ENCODE data around the gene DCAF8L2. TPM values are rescaled to one million over a fixed set of nuclear protein-coding genes. Genes with fewer than 3 reads are reported as not detected.

DCAF8L2 gene
- total RNA-seq, 4 donors from 2014 or later = not detected

- TF ChIP-seq CTCF (IDR thresholded peaks at IDR 0.05; ENCODE audit: low read depth) = no peak
Measured at GRCh38 chrX:27765718-27766117, 175.6 kb downstream of the DCAF8L2 start.

GRCh38 chrX:27767387-27767786, 177.2 kb downstream of the DCAF8L2 start:
- no peak for TF ChIP-seq CTCF (IDR thresholded peaks at IDR 0.05; ENCODE audit: low read depth)

GRCh38 chrX:27775984-27776383, 185.8 kb downstream of the DCAF8L2 start:
- no peak for TF ChIP-seq CTCF (IDR thresholded peaks at IDR 0.05; ENCODE audit: low read depth)

- no peak for TF ChIP-seq CTCF (IDR thresholded peaks at IDR 0.05; ENCODE audit: low read depth)
Measured at GRCh38 chrX:27796640-27797257, 206.6 kb downstream of the DCAF8L2 start.

GRCh38 chrX:27797575-27797974, 207.4 kb downstream of the DCAF8L2 start:
- no peak for TF ChIP-seq CTCF (IDR thresholded peaks at IDR 0.05; ENCODE audit: low read depth)

Other genes starting within 250 kb of the DCAF8L2 start
- not detected for gene PPP4R3C, start 127.0 kb upstream of the DCAF8L2 start, total RNA-seq
- not detected for gene MAGEB10, start 217.6 kb downstream of the DCAF8L2 start, total RNA-seq